Measurements from ENCODE around the gene SH3D19.

Gene SH3D19

DNA sequence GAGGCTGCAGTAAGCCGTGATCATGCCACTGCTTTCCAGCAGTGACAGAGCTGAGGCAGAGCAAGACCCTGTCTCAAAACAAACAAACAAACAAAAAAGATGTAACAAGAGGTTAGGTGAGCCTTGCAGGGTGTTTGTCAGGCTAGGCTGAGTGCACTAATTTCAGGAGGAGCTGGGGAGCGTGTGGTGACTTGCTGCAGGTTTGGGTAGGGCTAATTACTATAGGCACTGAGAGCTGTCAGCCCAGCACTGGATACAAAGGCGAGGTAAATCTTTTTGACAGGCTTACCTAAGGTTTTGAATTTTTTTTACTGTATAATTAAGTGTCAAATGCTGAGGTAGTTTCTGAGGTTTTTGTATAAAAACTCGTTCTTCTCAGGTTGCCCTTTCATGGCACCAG, 29.8 kb upstream of the SH3D19 start:
- no peak for ATAC-seq (ENCODE audit: insufficient read depth, low read depth)
- DNase-seq, result no peak
- H3K27me3 ChIP-seq (ENCODE audit: insufficient read depth, low read length, poor library complexity), result peaks cover 11% of the 10 kb centered on the region

DNA sequence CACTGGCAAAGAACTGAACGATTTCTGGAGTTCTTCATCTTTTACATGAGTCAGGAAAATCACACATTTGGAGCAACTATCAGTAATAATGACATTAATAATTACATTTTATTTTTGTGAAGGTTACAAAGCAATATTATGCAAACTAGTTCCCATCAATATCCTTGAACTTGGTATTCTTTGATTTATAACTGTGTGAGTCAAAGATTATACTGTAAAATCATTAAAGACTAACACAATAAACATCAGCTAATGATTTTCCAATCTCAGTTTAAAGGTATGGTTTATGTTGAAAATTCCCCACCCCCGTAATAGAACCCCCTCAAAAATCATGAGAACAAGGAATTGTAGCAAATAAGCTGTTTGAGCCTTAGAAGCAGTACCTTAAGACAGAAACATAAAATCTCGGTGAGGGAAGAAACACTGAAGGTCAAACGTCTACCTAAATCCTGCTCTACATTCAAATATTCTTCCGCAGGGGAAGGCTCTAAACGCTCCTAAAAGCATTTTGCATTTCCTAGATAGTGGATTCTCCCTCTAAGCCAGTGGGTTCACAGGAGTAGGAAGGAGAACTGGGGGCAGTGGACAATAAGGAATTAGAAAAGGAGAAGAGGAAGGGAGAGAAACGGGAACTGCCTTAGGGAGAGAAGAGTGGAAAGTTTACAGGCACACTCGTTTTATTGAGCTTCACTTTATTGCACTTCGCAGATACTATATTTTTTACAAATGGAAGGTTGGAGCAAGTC, 22.3 kb upstream of the SH3D19 start:
- no peaks in the 10 kb centered on the region for H3K4me1 ChIP-seq (ENCODE audit: insufficient read depth, low read length)
- DNase-seq (no peak), ATAC-seq (ENCODE audit: insufficient read depth, low read depth) (no peak)
- no peak overlapping the region for H3K9ac ChIP-seq (ENCODE audit: low read depth, low read length)
- H3K9me3 ChIP-seq (ENCODE audit: insufficient read depth, low read length, severe bottlenecking), result no peaks in the 10 kb centered on the region
- no peak overlapping the region for H3K4me2 ChIP-seq (ENCODE audit: insufficient read depth, low read length)
- H3K27me3 ChIP-seq (ENCODE audit: insufficient read depth, low read length, poor library complexity), result no peaks in the 10 kb centered on the region
- H3K36me3 ChIP-seq (ENCODE audit: insufficient read depth, low read length), result no peaks in the 10 kb centered on the region
- no peak overlapping the region for H3K27ac ChIP-seq (ENCODE audit: low read length)
- H4K20me1 ChIP-seq (ENCODE audit: insufficient read depth, low read length), result no peaks in the 10 kb centered on the region
- no peaks in the 10 kb centered on the region for H3K79me2 ChIP-seq (ENCODE audit: insufficient read depth, low read length)
- H3K4me3 ChIP-seq (ENCODE audit: low read depth in 1 of 2, low read length in 2 of 2), result no peak overlapping the region
- no peak overlapping the region for H2AFZ ChIP-seq (ENCODE audit: low read depth, low read length)
- TF ChIP-seq EZH2 (IDR thresholded peaks at IDR 0.05; ENCODE audit: borderline replicate concordance, low read depth, low read length, severe bottlenecking), result no peak
- TF ChIP-seq, protein P1, sequence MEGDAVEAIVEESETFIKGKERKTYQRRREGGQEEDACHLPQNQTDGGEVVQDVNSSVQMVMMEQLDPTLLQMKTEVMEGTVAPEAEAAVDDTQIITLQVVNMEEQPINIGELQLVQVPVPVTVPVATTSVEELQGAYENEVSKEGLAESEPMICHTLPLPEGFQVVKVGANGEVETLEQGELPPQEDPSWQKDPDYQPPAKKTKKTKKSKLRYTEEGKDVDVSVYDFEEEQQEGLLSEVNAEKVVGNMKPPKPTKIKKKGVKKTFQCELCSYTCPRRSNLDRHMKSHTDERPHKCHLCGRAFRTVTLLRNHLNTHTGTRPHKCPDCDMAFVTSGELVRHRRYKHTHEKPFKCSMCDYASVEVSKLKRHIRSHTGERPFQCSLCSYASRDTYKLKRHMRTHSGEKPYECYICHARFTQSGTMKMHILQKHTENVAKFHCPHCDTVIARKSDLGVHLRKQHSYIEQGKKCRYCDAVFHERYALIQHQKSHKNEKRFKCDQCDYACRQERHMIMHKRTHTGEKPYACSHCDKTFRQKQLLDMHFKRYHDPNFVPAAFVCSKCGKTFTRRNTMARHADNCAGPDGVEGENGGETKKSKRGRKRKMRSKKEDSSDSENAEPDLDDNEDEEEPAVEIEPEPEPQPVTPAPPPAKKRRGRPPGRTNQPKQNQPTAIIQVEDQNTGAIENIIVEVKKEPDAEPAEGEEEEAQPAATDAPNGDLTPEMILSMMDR (IDR thresholded peaks at IDR 0.05; ENCODE audit: borderline replicate concordance, extremely low read depth, low read length, poor library complexity, severe bottlenecking), result no peak

More for the DNA sequence above, 29.8 kb upstream of the SH3D19 start:
- Histone ChIP-seq H3K79me2 (ENCODE audit: insufficient read depth, low read length) (no peaks in the 10 kb centered on the region), H4K20me1 (ENCODE audit: insufficient read depth, low read length) (no peaks in the 10 kb centered on the region), H2AFZ (ENCODE audit: low read depth, low read length) (no peak overlapping the region), H3K9ac (ENCODE audit: low read depth, low read length) (no peak overlapping the region), H3K27ac (ENCODE audit: low read length) (no peak overlapping the region), H3K9me3 (ENCODE audit: insufficient read depth, low read length, severe bottlenecking) (no peaks in the 10 kb centered on the region), H3K4me3 (ENCODE audit: low read depth in 1 of 2, low read length in 2 of 2) (no peak overlapping the region), H3K36me3 (ENCODE audit: insufficient read depth, low read length) (no peaks in the 10 kb centered on the region), H3K4me1 (ENCODE audit: insufficient read depth, low read length) (no peaks in the 10 kb centered on the region), H3K4me2 (ENCODE audit: insufficient read depth, low read length) (no peak overlapping the region)
- TF ChIP-seq EZH2 (IDR thresholded peaks at IDR 0.05; ENCODE audit: borderline replicate concordance, low read depth, low read length, severe bottlenecking), result no peak

DNA sequence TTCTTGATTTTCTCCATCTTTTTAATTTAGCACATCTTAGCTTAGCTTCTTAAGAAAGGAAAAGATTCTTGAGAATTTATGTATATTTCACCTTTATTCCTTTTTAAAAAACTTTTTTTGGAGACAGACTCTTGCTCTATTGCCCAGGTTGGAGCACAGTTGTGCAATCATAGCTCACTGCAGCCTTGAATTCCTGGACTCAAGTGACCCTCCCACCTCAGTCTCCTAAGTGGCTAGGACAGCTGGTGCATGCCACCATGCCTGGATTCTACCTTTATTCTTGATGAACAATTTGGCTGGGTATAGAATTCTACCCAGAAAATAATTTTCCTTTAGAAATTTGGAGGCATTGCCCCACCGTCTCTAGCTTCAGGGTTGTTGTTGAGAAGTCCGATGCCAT, 19.5 kb upstream of the SH3D19 start:
- Histone ChIP-seq H3K4me1 (ENCODE audit: insufficient read depth, low read length) (no peaks in the 10 kb centered on the region), H3K27ac (ENCODE audit: low read length) (no peak overlapping the region), H3K79me2 (ENCODE audit: insufficient read depth, low read length) (no peaks in the 10 kb centered on the region), H3K27me3 (ENCODE audit: insufficient read depth, low read length, poor library complexity) (no peaks in the 10 kb centered on the region), H3K36me3 (ENCODE audit: insufficient read depth, low read length) (no peaks in the 10 kb centered on the region), H3K9ac (ENCODE audit: low read depth, low read length) (no peak overlapping the region), H2AFZ (ENCODE audit: low read depth, low read length) (no peak overlapping the region), H3K4me2 (ENCODE audit: insufficient read depth, low read length) (no peak overlapping the region), H4K20me1 (ENCODE audit: insufficient read depth, low read length) (no peaks in the 10 kb centered on the region), H3K9me3 (ENCODE audit: insufficient read depth, low read length, severe bottlenecking) (no peaks in the 10 kb centered on the region), H3K4me3 (ENCODE audit: low read depth in 1 of 2, low read length in 2 of 2) (no peak overlapping the region)
- ATAC-seq (ENCODE audit: insufficient read depth, low read depth) (no peak), DNase-seq (no peak)
- no peak for TF ChIP-seq EZH2 (IDR thresholded peaks at IDR 0.05; ENCODE audit: borderline replicate concordance, low read depth, low read length, severe bottlenecking)
- TF ChIP-seq, protein P1 (IDR thresholded peaks at IDR 0.05; ENCODE audit: borderline replicate concordance, extremely low read depth, low read length, poor library complexity, severe bottlenecking), result no peak

DNA sequence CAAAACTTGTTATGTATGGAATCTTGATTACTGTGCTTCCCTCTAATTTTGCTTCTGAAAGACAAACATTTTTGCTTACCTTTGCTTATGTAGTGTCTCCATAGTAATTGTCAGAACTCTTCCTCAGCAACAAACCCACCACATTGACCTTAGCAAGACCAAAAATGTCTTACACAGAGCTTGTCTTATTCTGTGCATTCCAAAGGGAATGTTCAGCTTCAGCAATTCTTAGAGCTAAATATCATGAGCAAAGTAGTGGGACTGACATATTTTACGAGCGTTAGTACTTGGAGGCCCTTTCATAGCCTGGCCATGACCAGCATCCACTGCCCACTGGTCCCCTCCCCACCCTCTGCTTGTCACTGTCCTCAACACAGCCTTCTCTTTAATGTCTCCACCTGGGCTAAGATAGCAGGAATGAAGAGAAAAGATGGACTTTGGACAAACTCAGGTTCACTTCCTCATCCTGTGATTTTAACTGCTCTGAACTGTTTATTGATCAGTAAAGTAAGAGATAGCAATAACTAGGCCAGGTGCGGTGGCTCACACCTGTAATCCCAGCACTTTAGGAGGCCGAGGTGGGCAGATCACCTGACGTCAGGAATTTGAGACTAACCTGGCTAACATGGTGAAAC, 15.5 kb upstream of the SH3D19 start:
- TF ChIP-seq, protein P1 (IDR thresholded peaks at IDR 0.05; ENCODE audit: borderline replicate concordance, extremely low read depth, low read length, poor library complexity, severe bottlenecking), result no peak
- TF ChIP-seq EZH2 (IDR thresholded peaks at IDR 0.05; ENCODE audit: borderline replicate concordance, low read depth, low read length, severe bottlenecking), result no peak
- Histone ChIP-seq H3K9me3 (ENCODE audit: insufficient read depth, low read length, severe bottlenecking) (no peaks in the 10 kb centered on the region), H3K79me2 (ENCODE audit: insufficient read depth, low read length) (no peaks in the 10 kb centered on the region), H4K20me1 (ENCODE audit: insufficient read depth, low read length) (no peaks in the 10 kb centered on the region), H3K27me3 (ENCODE audit: insufficient read depth, low read length, poor library complexity) (no peaks in the 10 kb centered on the region), H3K4me1 (ENCODE audit: insufficient read depth, low read length) (no peaks in the 10 kb centered on the region), H3K36me3 (ENCODE audit: insufficient read depth, low read length) (no peaks in the 10 kb centered on the region), H3K9ac (ENCODE audit: low read depth, low read length) (no peak overlapping the region), H3K4me2 (ENCODE audit: insufficient read depth, low read length) (no peak overlapping the region), H3K4me3 (ENCODE audit: low read depth in 1 of 2, low read length in 2 of 2) (no peak overlapping the region), H2AFZ (ENCODE audit: low read depth, low read length) (no peak overlapping the region), H3K27ac (ENCODE audit: low read length) (no peak overlapping the region)
- no peak for DNase-seq
- ATAC-seq (ENCODE audit: insufficient read depth, low read depth), result no peak
